ENCODE data around the gene SLC12A8.
A peak's percentile ranks its signal among the peaks of the same experiment; 100 is the strongest.

Gene SLC12A8

GRCh38 chr3:125050488-125051090 lies 162.0 kb downstream of the SLC12A8 start:
- in situ Hi-C loops (cut with HindIII; ENCODE audit: low pct_unique_long_range_greater_than_20kb, low sequenced_read_pairs) = no loop called here
- no peak for DNase-seq (ENCODE audit: low read depth in 1 of 2, low spot score in 1 of 2)
- TF ChIP-seq JUND (IDR thresholded peaks at IDR 0.05; ENCODE audit: low read depth) = no peak

GRCh38 chr3:125048282-125048681 lies 164.3 kb downstream of the SLC12A8 start:
- TF ChIP-seq JUND (IDR thresholded peaks at IDR 0.05; ENCODE audit: low read depth) = no peak
- no peak for DNase-seq (ENCODE audit: low read depth in 1 of 2, low spot score in 1 of 2)
- in situ Hi-C loops (cut with HindIII; ENCODE audit: low pct_unique_long_range_greater_than_20kb, low sequenced_read_pairs) = no loop called here

- in situ Hi-C loops (cut with HindIII; ENCODE audit: low pct_unique_long_range_greater_than_20kb, low sequenced_read_pairs) = no loop called here
- TF ChIP-seq JUND (IDR thresholded peaks at IDR 0.05; ENCODE audit: low read depth) = no peak
- no peak for DNase-seq (ENCODE audit: low read depth in 1 of 2, low spot score in 1 of 2)
Observed at GRCh38 chr3:125045965-125046364, 166.6 kb downstream of the SLC12A8 start.

GRCh38 chr3:125045194-125045593 lies 167.4 kb downstream of the SLC12A8 start:
- in situ Hi-C loops (cut with HindIII; ENCODE audit: low pct_unique_long_range_greater_than_20kb, low sequenced_read_pairs) = no loop called here
- no peak for TF ChIP-seq JUND (IDR thresholded peaks at IDR 0.05; ENCODE audit: low read depth)
- no peak for DNase-seq (ENCODE audit: low read depth in 1 of 2, low spot score in 1 of 2)

- no peak for TF ChIP-seq JUND (IDR thresholded peaks at IDR 0.05; ENCODE audit: low read depth)
- no peak for DNase-seq (ENCODE audit: low read depth in 1 of 2, low spot score in 1 of 2)
- in situ Hi-C loops (cut with HindIII; ENCODE audit: low pct_unique_long_range_greater_than_20kb, low sequenced_read_pairs) = no loop called here
Observed at GRCh38 chr3:125043599-125044151, 168.9 kb downstream of the SLC12A8 start.

GRCh38 chr3:125042725-125043406 lies 169.7 kb downstream of the SLC12A8 start:
- TF ChIP-seq JUND (IDR thresholded peaks at IDR 0.05; ENCODE audit: low read depth) = no peak
- in situ Hi-C loops (cut with HindIII; ENCODE audit: low pct_unique_long_range_greater_than_20kb, low sequenced_read_pairs) = no loop called here
- DNase-seq (ENCODE audit: low read depth in 1 of 2, low spot score in 1 of 2) = no peak

GRCh38 chr3:125039131-125040100 lies 173.1 kb downstream of the SLC12A8 start:
- in situ Hi-C loops (cut with HindIII; ENCODE audit: low pct_unique_long_range_greater_than_20kb, low sequenced_read_pairs) = no loop called here
- no peak for DNase-seq (ENCODE audit: low read depth in 1 of 2, low spot score in 1 of 2)
- TF ChIP-seq JUND (IDR thresholded peaks at IDR 0.05; ENCODE audit: low read depth) = no peak

GRCh38 chr3:125037498-125038150 lies 174.9 kb downstream of the SLC12A8 start:
- TF ChIP-seq JUND (IDR thresholded peaks at IDR 0.05; ENCODE audit: low read depth) = no peak
- DNase-seq (ENCODE audit: low read depth in 1 of 2, low spot score in 1 of 2) = no peak

GRCh38 chr3:125035217-125035616 lies 177.3 kb downstream of the SLC12A8 start:
- DNase-seq (ENCODE audit: low read depth in 1 of 2, low spot score in 1 of 2) = no peak
- no peak for TF ChIP-seq JUND (IDR thresholded peaks at IDR 0.05; ENCODE audit: low read depth)
- in situ Hi-C loops (cut with HindIII; ENCODE audit: low pct_unique_long_range_greater_than_20kb, low sequenced_read_pairs) = no loop called here

More at GRCh38 chr3:125037498-125038150, 174.9 kb downstream of the SLC12A8 start:
- in situ Hi-C loops (cut with HindIII; ENCODE audit: low pct_unique_long_range_greater_than_20kb, low sequenced_read_pairs) = no loop called here

GRCh38 chr3:125033616-125034015 lies 178.9 kb downstream of the SLC12A8 start:
- DNase-seq (ENCODE audit: low read depth in 1 of 2, low spot score in 1 of 2) = peak in 1 of 2 experiments; percentile 85
- in situ Hi-C loops (cut with HindIII; ENCODE audit: low pct_unique_long_range_greater_than_20kb, low sequenced_read_pairs) = no loop called here
- no peak for TF ChIP-seq JUND (IDR thresholded peaks at IDR 0.05; ENCODE audit: low read depth)

GRCh38 chr3:125033135-125033534 lies 179.4 kb downstream of the SLC12A8 start:
- DNase-seq (ENCODE audit: low read depth in 1 of 2, low spot score in 1 of 2) = peak in 1 of 2 experiments; percentile 64
- in situ Hi-C loops (cut with HindIII; ENCODE audit: low pct_unique_long_range_greater_than_20kb, low sequenced_read_pairs) = no loop called here

GRCh38 chr3:125032683-125033082 lies 179.9 kb downstream of the SLC12A8 start:
- in situ Hi-C loops (cut with HindIII; ENCODE audit: low pct_unique_long_range_greater_than_20kb, low sequenced_read_pairs) = no loop called here
- TF ChIP-seq JUND (IDR thresholded peaks at IDR 0.05; ENCODE audit: low read depth) = no peak
- DNase-seq (ENCODE audit: low read depth in 1 of 2, low spot score in 1 of 2) = no peak

More at GRCh38 chr3:125033135-125033534, 179.4 kb downstream of the SLC12A8 start:
- TF ChIP-seq JUND (IDR thresholded peaks at IDR 0.05; ENCODE audit: low read depth) = no peak

All from T47D (cell line).